Activated CD4-positive, alpha-beta T cell treated with anti-CD3 and anti-CD28 coated beads, Interleukin-2, amount 10 ng/mL, durations not matched to agents 24 days and 14 days (primary cell): ENCODE results near the gene TLNRD1. TPM values are rescaled to one million over a fixed set of nuclear protein-coding genes. Genes with fewer than 3 reads are reported as not detected.

ENCODE experiments used
- DNase-seq: peaks from one replicate; pipeline ENCODE4 v3.0.0; 2022
- H3K27ac Mint-ChIP-seq: one replicate; pipeline ENCODE4 v1.8.0; 2022; ENCODE audit warnings: mild to moderate bottlenecking, mixed read lengths
- H3K27me3 Mint-ChIP-seq: one replicate; pipeline ENCODE4 v1.8.0; 2022; ENCODE audit warnings: mixed read lengths
- H3K36me3 Mint-ChIP-seq: one replicate; pipeline ENCODE4 v1.8.0; 2022; ENCODE audit warnings: low read depth, mild to moderate bottlenecking, mixed read lengths
- H3K4me1 Mint-ChIP-seq: one replicate; pipeline ENCODE4 v1.8.0; 2021; ENCODE audit warnings: mixed read lengths
- H3K4me3 Mint-ChIP-seq: one replicate; pipeline ENCODE4 v1.8.0; 2022; ENCODE audit warnings: mild to moderate bottlenecking, moderate library complexity, mixed read lengths
- H3K9me3 Mint-ChIP-seq: one replicate; pipeline ENCODE4 v1.8.0; 2021; ENCODE audit warnings: mixed read lengths
- intact Hi-C: fragments of 100-400 bp; cut with micrococcal nuclease; formaldehyde crosslinking; loops from one replicate; pipeline ENCODE4 v1.15.1; 2023
- total RNA-seq: library from RNA; stranded (reverse); gene quantifications from 2 replicates; pipeline ENCODE4 v1.2.3, GENCODE V29; 2022

Gene TLNRD1
- total RNA-seq, 1 donor from 2014 or later = 25.8 TPM

DNA sequence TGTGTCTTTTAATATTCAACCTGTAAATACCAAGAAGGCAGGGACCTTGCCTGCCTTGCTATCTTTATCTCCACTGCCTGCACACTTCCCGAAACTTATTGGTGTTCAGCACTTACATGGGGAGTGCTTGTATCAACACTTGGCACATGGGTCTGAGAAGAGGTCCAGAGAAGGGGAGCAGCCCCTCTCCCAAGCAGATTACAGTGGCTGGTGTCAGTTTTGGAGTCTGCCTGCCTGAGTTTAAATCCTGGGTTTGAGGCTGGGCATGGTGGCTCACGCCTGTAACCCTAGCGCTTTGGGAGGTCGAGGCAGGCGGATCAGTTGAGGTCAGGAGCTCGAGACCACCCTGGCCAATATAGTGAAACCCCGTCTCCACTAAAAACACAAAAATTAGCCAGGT, 31.4 kb upstream of the TLNRD1 start:
- intact Hi-C loops = no loop called here
- no peak overlapping the region for H3K27ac Mint-ChIP-seq
- DNase-seq = no peak
- peaks cover 4% of the 10 kb centered on the region for H3K4me1 Mint-ChIP-seq
- H3K9me3 Mint-ChIP-seq = peaks cover 1% of the 10 kb centered on the region
- no peaks in the 10 kb centered on the region for H3K27me3 Mint-ChIP-seq
- no peak overlapping the region for H3K4me3 Mint-ChIP-seq
- peaks cover 36% of the 10 kb centered on the region for H3K36me3 Mint-ChIP-seq

DNA sequence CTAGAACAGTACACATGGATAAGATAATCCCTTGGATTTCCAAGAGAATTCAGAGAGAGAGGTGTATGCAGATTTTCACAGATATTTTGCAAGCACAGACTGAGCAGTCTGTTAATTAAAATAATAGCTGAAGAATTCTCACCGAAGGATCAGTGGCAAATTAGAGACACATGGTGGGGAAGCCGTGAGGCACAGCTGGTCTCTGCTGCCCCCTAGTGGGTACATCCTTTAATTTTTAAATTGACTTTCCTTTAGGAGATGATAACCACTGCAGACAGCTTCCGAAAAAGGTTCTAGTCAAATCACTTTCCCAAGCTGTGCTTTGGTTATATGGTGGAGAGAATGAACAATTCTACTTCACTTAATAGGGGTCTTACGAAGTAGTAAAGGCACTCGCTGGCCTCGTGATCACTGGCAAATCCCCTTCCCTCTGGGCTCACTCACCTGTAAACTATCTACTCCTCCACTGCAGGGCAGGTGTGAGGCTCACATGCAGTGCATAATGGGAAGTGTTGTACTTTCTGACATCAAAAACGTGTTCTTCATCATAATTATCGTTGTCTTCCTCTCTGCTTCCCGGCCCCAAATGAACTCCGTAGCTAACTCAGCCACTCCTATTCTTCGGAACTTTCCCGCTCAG, 30.6 kb upstream of the TLNRD1 start:
- H3K27ac Mint-ChIP-seq = no peak overlapping the region
- peaks cover 6% of the 10 kb centered on the region for H3K4me1 Mint-ChIP-seq
- intact Hi-C loops = loop anchor here (1.0 to 5.0 kb wide), 3 partner anchors 189 to 515 kb away; no protein-coding TSS in a partner anchor
- peak; percentile 88 for DNase-seq
- no peak overlapping the region for H3K4me3 Mint-ChIP-seq
- H3K36me3 Mint-ChIP-seq = peaks cover 31% of the 10 kb centered on the region
- no peaks in the 10 kb centered on the region for H3K27me3 Mint-ChIP-seq
- H3K9me3 Mint-ChIP-seq = no peaks in the 10 kb centered on the region

DNA sequence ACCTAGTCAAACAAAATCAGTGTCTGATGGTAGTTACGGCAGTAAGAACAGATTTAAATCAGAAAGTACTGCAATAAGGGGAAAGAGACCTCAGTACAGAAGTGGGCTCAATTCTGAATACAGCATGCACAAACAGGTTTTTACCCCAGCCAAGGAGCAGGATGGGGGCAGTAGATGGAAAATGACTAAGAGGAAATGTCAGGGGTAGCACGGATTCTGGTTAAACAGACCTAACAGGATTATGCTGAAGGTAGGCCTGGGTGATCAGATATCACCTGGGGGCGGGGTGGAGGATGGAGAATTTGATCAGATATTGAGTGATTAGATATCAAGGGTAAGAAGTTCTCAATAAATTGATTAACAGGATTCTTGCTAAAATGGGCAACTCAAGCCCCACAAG, 30.1 kb upstream of the TLNRD1 start:
- no peak for DNase-seq
- peaks cover 28% of the 10 kb centered on the region for H3K36me3 Mint-ChIP-seq
- intact Hi-C loops = loop anchor here (1.0 to 5.0 kb wide), 3 partner anchors 190 to 515 kb away; no protein-coding TSS in a partner anchor
- H3K4me3 Mint-ChIP-seq = no peak overlapping the region
- H3K9me3 Mint-ChIP-seq = no peaks in the 10 kb centered on the region
- H3K4me1 Mint-ChIP-seq = peaks cover 11% of the 10 kb centered on the region
- no peaks in the 10 kb centered on the region for H3K27me3 Mint-ChIP-seq
- H3K27ac Mint-ChIP-seq = no peak overlapping the region

DNA sequence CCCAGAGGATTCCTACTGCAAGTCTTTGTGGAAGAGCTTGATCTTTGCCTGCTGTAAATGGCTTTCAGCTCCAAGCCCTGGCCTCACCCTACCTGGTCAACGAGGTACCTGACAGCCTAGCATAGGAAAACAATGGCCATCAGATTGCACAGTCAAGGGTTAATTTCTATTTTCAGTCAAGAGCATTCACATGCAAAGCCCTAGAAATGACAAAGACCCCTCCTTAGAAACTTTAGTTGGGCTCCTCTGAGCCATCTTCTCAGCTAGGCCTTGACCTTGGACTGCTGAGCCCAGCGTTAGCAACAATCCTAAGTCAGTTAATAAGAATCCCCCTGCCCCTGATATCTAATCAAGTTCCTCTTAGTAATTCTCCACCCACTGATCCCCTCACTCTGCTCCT, 29.6 kb upstream of the TLNRD1 start:
- Mint-ChIP-seq H3K4me3 (no peak overlapping the region), H3K27me3 (no peaks in the 10 kb centered on the region), H3K9me3 (no peaks in the 10 kb centered on the region), H3K4me1 (peaks cover 12% of the 10 kb centered on the region), H3K36me3 (peaks cover 27% of the 10 kb centered on the region), H3K27ac (no peak overlapping the region)
- no peak for DNase-seq
- intact Hi-C loops = loop anchor here (2.0 to 5.0 kb wide), 2 partner anchors 190 to 404 kb away; no protein-coding TSS in a partner anchor

DNA sequence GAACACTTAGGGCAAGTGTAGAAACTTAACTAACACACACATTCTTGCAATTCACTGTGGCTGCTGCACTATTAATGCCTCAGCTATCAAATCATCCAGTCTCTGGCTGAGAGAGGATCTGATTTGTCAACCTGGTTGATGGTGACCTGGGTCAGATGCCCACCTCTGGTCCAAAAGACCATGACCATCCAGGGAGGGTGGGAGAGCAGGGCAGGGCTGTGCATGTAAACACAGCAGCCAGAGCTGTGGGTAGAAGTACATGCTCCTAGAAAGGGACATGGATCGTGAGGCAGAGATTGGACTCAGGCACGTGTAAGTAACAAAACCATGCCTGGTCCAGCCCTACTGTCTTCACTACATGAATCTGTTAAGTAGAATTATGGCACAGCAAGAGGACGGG, 28.4 kb upstream of the TLNRD1 start:
- no peaks in the 10 kb centered on the region for H3K27me3 Mint-ChIP-seq
- H3K9me3 Mint-ChIP-seq = no peaks in the 10 kb centered on the region
- no peak overlapping the region for H3K4me3 Mint-ChIP-seq
- H3K4me1 Mint-ChIP-seq = peaks cover 18% of the 10 kb centered on the region
- DNase-seq = no peak
- H3K36me3 Mint-ChIP-seq = peaks cover 28% of the 10 kb centered on the region
- intact Hi-C loops = loop anchor here (5.0 kb wide), 1 partner anchor 405 kb away; no protein-coding TSS in a partner anchor
- H3K27ac Mint-ChIP-seq = no peak overlapping the region

DNA sequence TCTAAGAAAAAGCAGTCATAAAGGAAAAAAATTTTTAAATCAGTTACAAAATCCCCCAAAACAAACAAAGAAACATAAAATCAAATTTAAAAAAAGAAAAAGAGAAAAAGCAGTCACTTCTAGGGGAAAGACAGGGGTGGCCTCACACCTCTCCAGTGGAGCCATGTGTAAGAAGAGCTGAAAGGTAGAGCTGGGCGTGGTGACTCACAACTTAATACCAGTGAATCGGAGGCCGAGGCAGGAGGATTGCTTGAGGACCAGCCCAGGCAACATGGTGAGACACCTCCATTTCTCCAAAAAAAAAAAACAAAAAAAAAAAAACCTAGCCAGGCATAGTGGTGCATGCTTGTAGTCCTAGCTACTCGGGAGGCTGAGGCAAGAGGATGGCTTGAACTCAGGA, 25.8 kb upstream of the TLNRD1 start:
- H3K9me3 Mint-ChIP-seq = no peaks in the 10 kb centered on the region
- peaks cover 28% of the 10 kb centered on the region for H3K4me1 Mint-ChIP-seq
- H3K4me3 Mint-ChIP-seq = no peak overlapping the region
- H3K36me3 Mint-ChIP-seq = peaks cover 44% of the 10 kb centered on the region
- no peaks in the 10 kb centered on the region for H3K27me3 Mint-ChIP-seq
- no peak for DNase-seq
- intact Hi-C loops = loop anchor here (5.0 kb wide), 1 partner anchor 408 kb away; no protein-coding TSS in a partner anchor
- H3K27ac Mint-ChIP-seq = no peak overlapping the region

DNA sequence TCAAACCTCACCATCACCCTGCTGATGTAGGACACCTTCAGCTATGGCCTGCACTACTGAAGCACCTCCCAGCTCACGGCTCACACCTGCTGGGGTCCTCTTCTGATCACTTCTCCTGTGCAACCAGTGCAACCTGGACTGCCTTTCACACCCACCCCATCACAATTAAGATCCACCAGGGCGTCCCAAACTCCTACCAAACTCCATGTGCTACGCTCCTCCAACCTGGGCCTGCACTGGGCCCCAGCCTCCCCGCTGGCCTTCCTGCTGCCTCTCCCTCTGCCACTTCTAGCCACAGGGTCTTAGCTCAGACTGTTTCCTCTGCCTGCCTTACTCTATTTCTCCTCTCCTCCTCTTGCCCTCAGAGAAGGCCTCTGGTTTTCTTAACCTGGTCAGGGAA, 23.9 kb upstream of the TLNRD1 start:
- Mint-ChIP-seq H3K27ac (peak overlapping the region; percentile 19), H3K4me1 (peaks cover 26% of the 10 kb centered on the region), H3K4me3 (no peak overlapping the region), H3K9me3 (no peaks in the 10 kb centered on the region), H3K27me3 (no peaks in the 10 kb centered on the region), H3K36me3 (peaks cover 45% of the 10 kb centered on the region)
- intact Hi-C loops = no loop called here
- no peak for DNase-seq

DNA sequence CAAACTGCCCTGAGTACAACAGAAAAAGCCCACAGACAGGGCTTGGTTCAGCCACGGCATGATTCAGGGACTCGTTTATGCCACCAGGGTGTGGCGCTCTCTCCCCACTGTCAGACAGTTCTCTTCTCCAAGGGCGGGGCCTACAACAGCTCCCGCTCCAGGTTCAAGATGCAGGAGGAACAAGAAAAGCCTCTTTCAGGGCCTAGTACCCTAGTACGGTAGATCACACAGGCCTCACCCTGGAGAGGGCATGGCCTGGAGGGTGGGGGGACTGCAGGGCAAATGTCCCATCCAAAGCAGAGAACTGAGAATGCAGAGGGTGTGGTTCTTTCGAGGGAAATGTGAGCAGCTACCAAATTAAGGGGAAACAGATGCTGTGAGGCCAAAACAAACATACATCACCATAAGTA, 23.1 kb upstream of the TLNRD1 start:
- no peak overlapping the region for H3K4me3 Mint-ChIP-seq
- no peaks in the 10 kb centered on the region for H3K9me3 Mint-ChIP-seq
- H3K27me3 Mint-ChIP-seq = no peaks in the 10 kb centered on the region
- peaks cover 49% of the 10 kb centered on the region for H3K36me3 Mint-ChIP-seq
- H3K4me1 Mint-ChIP-seq = peaks cover 33% of the 10 kb centered on the region
- no peak overlapping the region for H3K27ac Mint-ChIP-seq
- DNase-seq = peak; percentile 79
- intact Hi-C loops = no loop called here

DNA sequence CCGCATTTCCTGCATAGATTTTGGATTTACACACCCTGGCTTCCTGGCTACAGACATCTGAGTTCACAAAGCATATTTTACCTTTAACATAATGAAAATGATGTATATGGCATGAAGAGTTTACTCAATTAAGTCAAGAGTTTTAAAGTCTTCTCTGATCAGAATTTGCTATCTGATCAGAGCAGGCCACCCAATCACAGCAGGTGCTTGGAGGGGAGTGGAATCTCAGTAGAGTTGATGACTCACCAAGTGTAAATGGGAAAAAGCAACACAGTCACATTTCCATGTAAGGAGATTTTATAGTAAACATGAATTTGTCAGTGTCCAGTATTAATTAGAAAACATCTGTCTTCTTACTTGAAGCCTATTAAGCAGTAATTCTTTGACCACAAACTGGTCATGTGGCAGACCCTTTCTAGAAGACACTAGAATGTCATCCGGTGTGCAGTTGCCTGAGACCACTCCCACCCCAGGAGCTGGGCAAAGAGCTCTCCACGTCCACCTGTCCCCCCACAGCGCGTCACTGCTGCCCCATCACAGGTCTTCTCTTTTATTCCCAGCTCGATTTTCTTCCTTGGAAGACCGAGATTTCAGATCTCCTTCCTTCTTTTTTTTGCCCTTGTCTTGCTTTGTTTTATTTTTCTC, 21.9 kb upstream of the TLNRD1 start:
- Mint-ChIP-seq H3K9me3 (no peaks in the 10 kb centered on the region), H3K4me3 (no peak overlapping the region), H3K27ac (no peak overlapping the region), H3K4me1 (peaks cover 38% of the 10 kb centered on the region), H3K27me3 (no peaks in the 10 kb centered on the region), H3K36me3 (peaks cover 55% of the 10 kb centered on the region)
- DNase-seq = no peak
- intact Hi-C loops = no loop called here

DNA sequence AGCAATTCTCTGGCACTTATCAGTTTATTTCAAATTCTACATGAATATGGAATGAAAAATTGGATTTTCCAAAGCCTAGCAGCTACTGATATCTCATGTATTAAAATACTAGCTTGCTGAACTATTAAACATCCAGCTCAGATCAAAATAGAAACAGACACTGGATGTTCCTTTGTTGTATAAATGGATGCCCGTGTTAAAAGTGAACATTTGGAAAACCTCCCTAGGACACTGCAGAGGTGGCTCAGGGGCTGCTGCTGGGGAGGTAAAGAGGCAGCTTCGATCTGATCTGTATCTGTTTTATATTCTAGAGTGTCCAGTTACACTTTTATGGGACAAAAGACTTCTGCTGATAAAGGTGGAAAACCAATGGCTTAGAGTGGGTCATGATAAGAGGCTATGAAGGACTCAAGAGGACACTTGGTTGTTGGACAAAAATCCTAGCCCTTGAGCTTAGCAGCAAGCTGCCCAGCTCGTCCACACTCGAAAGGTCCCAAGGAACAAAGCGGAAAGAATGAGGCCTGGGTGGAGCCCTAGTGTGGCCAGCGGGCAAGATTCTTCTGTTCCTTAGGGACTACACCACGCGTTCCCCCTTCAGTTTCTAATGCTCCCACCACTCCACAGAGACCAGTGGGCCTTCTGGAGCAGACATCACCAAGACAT, 21.1 kb upstream of the TLNRD1 start:
- peaks cover 43% of the 10 kb centered on the region for H3K4me1 Mint-ChIP-seq
- intact Hi-C loops = loop anchor here (10.0 kb wide), 1 partner anchor 1065 kb away; the partner anchor contains the start of gene MEX3B
- no peak overlapping the region for H3K4me3 Mint-ChIP-seq
- H3K27ac Mint-ChIP-seq = no peak overlapping the region
- DNase-seq = no peak
- peaks cover 59% of the 10 kb centered on the region for H3K36me3 Mint-ChIP-seq
- no peaks in the 10 kb centered on the region for H3K27me3 Mint-ChIP-seq
- H3K9me3 Mint-ChIP-seq = no peaks in the 10 kb centered on the region

DNA sequence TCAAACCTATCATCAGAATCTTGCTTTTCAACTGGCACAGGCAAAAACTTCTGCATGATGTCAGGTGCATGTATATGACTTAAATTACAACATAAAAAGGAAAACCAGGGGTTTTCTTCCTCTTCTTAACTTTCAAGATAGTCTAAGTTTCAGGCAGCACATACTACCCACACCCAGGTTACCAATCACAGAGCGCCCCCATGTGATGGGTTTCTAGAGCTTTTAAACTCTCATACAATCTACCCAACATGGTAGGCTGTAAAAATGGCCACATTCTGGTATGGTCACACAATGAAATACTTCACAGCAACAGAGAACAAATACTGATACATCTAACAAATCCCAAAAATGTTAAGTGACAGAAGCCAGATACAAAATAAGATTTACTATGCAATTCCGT, 18.5 kb upstream of the TLNRD1 start:
- intact Hi-C loops = loop anchor here (10.0 kb wide), 1 partner anchor 1063 kb away; the partner anchor contains the start of gene MEX3B
- peak overlapping the region; percentile 7 for H3K27ac Mint-ChIP-seq

DNA sequence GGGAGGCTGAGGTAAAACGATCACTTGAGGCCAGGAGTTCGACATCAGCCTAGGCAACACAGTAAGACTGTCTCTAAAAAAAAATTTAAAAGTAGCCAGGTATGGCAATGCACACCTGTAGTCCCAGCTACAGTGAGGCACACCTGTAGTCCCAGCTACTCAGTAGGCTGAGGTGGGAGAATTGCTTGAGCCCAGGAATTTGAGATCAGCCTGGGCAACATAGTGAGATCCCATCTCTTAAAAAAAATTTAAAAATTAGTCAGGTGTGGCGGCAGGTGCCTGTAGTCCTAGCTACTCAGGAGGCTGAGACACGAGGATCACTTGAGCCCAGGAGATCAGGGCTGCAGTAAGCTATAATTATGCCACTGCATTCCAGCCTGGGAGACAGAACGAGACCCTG, 17.9 kb upstream of the TLNRD1 start:
- Mint-ChIP-seq H3K4me1 (peaks cover 45% of the 10 kb centered on the region), H3K27ac (no peak overlapping the region), H3K9me3 (no peaks in the 10 kb centered on the region), H3K4me3 (no peak overlapping the region), H3K27me3 (no peaks in the 10 kb centered on the region), H3K36me3 (peaks cover 61% of the 10 kb centered on the region)
- intact Hi-C loops = loop anchor here (10.0 kb wide), 1 partner anchor 1062 kb away; the partner anchor contains the start of gene MEX3B
- DNase-seq = no peak

More for the DNA sequence above, 18.5 kb upstream of the TLNRD1 start:
- H3K9me3 Mint-ChIP-seq = no peaks in the 10 kb centered on the region
- peaks cover 62% of the 10 kb centered on the region for H3K36me3 Mint-ChIP-seq
- DNase-seq = no peak
- no peak overlapping the region for H3K4me3 Mint-ChIP-seq
- peaks cover 46% of the 10 kb centered on the region for H3K4me1 Mint-ChIP-seq
- no peaks in the 10 kb centered on the region for H3K27me3 Mint-ChIP-seq

DNA sequence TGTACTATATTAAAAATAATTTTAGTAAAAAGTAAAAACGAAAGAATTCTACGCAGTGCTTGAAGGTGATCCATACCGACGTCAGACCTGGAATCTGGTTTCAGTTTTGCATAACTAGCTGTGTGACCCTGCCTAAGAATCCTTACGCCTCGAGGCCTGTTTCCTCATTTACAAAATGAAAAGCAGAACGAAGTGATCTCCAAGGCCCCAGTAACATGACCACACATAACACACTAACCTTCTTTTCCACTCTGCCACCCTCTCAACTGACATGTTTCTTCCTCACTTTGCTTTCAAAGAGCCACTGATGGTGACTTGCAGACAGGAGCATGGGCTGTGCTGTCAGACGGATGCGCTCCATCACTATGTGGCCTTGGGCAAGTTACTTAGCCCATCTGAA, 15.9 kb upstream of the TLNRD1 start:
- Mint-ChIP-seq H3K27me3 (no peaks in the 10 kb centered on the region), H3K27ac (peak overlapping the region; percentile 9), H3K9me3 (no peaks in the 10 kb centered on the region), H3K4me3 (peak overlapping the region; percentile 16), H3K4me1 (peaks cover 47% of the 10 kb centered on the region), H3K36me3 (peaks cover 52% of the 10 kb centered on the region)
- intact Hi-C loops = loop anchor here (10.0 kb wide), 1 partner anchor 1060 kb away; the partner anchor contains the start of gene MEX3B
- no peak for DNase-seq

DNA sequence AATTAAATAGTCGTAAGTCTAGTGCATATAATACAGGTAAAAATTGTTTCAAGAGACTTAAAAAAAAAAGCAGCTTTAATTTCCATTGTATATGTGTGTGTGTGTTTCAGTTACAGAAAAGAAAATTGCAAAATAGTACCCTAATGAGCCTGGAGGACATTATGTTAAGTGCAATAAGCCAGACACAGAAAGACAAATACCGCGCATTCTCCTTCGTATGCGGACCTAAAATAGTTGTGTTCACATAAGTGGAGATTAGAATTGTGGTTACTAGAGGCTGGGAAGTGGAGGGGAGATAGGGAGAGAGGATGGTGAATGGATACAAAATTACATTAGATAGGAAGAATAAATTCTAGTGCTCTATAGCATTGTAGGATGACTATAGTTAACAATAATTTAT, 14.7 kb upstream of the TLNRD1 start:
- H3K4me1 Mint-ChIP-seq = peaks cover 51% of the 10 kb centered on the region
- peak overlapping the region; percentile 3 for H3K4me3 Mint-ChIP-seq
- H3K27ac Mint-ChIP-seq = no peak overlapping the region
- DNase-seq = no peak
- H3K9me3 Mint-ChIP-seq = no peaks in the 10 kb centered on the region
- peaks cover 44% of the 10 kb centered on the region for H3K36me3 Mint-ChIP-seq
- intact Hi-C loops = loop anchor here (10.0 kb wide), 1 partner anchor 1059 kb away; the partner anchor contains the start of gene MEX3B
- no peaks in the 10 kb centered on the region for H3K27me3 Mint-ChIP-seq
